GM21367 (cell line): ENCODE measurements around the gene SLF2.

Source experiments
- ATAC-seq: cut with Tn5 transposase; IDR thresholded peaks from one replicate; pipeline ENCODE4 v1.9.1; 2021; ENCODE audit not compliant: unreplicated experiment

The SLF2 gene

DNA sequence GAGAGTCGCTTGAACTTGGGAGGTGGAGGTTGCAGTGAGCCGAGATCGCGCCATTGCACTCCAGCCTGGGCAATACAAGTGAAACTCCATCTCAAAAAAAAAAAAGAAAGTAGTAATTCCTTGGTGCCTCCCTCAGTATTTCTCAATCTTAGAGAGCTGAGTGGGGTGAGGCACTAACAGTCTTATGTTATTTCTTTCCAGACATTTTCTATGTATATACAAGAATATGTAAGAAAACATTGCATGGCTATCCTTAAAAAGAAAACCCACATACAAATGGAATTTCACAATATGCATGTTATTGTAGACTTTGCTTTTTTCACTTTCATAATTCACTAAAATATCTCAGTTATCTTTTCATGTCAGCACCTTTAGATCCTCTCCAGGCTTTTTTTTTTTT lies 13.6 kb upstream of the SLF2 start:
- no peak for ATAC-seq

GRCh38 chr10:100901051-100901450 lies 11.7 kb upstream of the SLF2 start:
- ATAC-seq = no peak

- no peak for ATAC-seq
Measured at GRCh38 chr10:100902622-100903021, 10.1 kb upstream of the SLF2 start.

DNA sequence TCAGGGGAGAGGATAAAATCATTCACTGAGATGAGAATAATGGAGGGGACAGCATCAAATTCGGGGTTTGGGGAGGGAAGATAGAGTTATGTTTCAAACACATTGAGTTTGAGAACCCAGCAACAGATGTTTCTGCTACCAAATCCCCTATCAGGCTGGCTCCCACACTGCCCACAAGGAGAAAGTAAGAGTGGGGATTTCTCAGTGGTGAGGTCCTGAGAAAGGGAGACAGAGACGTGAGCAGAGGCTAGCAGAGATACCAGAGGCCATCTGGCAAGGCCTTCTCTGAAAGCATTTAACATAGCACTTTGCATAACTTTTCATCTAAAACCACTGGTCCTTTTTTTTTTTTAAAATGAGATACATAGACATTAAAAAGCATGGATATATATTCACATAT lies 7.8 kb upstream of the SLF2 start:
- ATAC-seq = no peak

DNA sequence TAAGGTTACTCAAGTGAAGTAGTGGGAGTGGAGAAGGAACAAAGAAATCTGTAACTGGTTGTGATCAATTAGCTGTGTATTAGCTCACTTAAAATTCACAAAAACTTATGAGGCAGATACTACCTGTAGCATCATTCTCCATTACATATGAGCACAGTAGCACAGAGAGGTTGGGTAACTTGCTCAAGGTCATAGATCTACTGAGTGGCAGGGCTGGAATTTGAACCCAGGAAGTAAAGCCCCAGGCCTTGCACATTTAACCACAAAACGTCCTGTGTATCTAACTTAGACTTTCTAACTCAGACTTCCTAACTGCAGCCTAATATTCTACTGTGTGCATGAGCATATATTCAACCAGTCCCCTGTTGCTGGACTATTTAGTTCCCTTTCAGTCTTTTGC lies 5.6 kb upstream of the SLF2 start:
- no peak for ATAC-seq

DNA sequence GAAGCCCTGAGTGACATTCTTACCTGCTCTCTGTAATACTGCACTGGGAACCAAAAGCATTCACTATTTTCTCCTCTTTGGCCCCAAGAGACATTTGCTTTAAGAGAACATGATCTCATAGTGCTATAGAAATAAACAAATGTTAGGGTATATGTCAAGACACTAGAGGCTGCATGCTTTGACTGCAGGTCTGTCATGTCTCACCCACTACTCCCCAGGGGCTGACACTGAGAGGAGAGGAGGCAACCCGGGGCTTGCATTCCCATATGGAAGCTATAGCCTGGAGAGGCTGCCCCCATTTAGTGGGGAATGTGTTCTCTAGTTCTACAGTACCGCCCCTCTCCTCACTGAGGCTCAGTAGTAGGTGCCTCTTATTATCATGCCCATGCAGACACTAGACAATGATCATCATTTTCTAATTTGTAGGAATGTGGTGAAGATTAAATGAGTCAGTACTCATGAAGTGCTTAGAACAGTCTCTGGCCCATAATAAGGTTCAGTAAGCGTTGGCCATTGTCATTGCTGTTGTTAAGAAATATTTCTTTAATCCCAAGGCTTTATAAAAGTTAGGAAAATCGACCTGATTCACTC lies 4.9 kb upstream of the SLF2 start:
- no peak for ATAC-seq

GRCh38 chr10:100908378-100908777 lies 4.4 kb upstream of the SLF2 start:
- no peak for ATAC-seq

GRCh38 chr10:100909501-100910263 lies 3.1 kb upstream of the SLF2 start:
- ATAC-seq = no peak

GRCh38 chr10:100911472-100911871 lies 1.3 kb upstream of the SLF2 start:
- no peak for ATAC-seq

GRCh38 chr10:100912013-100912604 lies 654 bp upstream of the SLF2 start:
- no peak for ATAC-seq

DNA sequence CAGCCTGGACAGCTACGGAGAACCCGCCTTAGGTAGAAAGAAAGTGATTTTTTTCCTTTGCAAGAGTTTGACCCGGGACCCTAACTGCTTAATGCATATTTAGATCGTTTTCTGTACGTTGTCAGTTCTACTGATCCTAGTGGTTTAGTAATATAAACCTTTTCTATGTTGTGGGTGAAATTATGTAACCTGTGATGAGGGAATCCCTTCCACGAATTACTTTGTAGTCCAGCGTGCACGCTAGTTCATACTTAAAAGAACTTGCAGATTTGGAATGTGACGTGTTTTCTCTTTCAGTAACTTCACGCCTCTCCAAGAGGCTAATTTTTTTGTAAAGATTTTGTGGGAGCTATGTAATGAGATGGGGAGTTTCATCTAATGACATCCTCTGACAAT lies 705 bp downstream of the SLF2 start:
- no peak for ATAC-seq

DNA sequence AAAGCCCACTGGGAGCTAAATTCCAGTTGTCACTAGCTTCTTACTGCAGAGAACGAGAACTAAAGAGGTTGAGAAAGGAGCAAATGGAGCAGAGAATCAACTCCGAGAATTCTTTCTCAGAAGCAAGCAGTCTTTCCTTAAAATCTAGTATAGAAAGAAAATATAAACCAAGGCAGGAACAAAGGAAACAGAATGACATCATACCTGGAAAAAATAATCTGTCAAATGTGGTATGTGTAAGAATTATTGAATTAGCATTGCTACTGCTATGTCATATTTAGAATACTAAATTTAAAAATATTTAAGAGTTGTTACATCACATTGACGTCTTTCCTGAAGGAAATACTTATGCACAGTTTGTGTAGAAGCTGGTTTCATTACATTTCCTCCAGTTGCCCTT lies 4.3 kb downstream of the SLF2 start:
- ATAC-seq = no peak

GRCh38 chr10:100923580-100923979 lies 10.8 kb downstream of the SLF2 start:
- no peak for ATAC-seq

GRCh38 chr10:100927266-100927665 lies 14.5 kb downstream of the SLF2 start:
- ATAC-seq = no peak

GRCh38 chr10:100928039-100928438 lies 15.3 kb downstream of the SLF2 start:
- no peak for ATAC-seq

DNA sequence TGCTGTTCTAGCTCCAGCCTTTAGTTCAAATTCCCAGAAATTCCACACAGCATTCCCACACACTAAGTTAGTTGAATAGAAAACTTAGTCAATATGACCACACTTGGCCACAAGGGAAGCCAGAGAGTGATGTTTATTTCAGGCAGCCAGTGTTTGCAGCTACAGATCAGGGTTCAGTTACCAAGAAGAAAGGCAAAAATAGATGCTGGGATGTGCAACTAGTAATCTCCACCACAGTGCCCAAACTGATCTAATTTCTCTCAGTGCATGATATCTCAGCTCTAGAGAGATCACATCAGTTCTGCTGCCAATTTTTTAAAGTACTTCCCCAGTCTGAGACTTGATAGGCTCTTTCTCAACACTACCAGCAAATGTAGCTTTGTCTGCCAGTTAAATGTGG lies 17.6 kb downstream of the SLF2 start:
- ATAC-seq = no peak

DNA sequence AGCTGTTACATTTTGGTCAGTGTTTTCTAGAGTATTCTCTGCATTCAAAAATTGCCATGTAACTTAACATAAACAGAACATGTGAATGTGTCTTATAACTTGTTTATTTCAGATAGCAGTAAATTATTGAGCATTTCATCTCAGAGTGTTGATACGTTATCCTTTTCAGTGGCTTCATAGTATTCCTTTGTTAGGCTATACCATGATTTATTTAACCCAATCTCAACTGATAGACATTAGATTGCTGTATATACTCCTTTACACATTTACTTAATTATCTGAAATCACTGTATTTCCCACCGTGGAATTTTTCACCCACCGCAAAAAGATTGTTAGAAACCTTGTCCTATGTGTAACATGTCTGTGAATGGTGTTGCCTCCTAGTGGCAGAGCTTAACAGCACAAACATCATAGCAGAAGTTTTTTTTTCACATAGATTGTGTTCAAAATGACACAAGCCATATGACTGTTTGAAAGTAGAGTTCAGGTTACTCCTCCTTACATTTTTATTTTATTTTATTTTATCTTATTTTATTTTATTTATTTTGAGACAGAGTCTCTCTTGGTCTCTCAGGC lies 21.4 kb downstream of the SLF2 start:
- no peak for ATAC-seq

- ATAC-seq = no peak
Measured at GRCh38 chr10:100939763-100940344, 27.1 kb downstream of the SLF2 start.

DNA sequence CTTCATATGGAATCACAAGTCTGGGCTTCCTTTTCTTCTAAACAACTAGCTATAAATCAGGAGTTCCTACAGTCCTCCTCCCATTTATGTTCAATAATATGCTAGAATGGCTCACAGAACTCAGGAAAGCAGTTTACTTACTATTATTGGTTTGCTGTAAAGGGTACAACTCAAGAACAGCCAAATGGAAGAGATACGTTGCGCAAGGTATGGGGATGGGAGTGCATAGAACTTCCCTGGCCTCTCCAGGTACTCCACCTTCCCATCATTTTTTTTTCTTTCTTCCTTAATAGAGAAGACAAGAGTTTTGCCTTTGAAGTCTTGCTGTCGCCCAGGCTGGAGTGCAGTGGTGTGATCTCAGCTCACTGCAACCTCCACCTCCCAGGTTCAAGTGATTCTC lies 29.5 kb downstream of the SLF2 start:
- no peak for ATAC-seq

GRCh38 chr10:100943508-100943907 lies 30.7 kb downstream of the SLF2 start:
- ATAC-seq = no peak

DNA sequence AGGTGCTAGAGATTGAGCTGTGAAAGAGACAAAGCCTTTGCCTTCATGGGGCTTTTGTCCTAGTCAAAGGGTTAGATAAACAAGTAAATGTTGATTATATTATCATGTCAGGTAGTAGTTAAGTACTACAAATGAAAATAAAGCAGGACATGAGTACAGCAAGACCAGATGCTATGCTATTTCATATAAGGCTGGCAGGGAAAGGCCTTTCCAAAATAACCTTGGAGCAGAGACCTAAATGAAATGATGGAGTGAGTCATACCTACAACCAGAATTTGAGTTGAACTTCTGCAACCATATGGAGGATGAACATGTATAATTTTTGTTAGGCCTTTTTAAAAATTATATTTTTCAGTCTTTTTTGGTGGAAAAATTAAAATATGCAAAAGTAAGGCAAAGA lies 33.0 kb downstream of the SLF2 start:
- no peak for ATAC-seq

DNA sequence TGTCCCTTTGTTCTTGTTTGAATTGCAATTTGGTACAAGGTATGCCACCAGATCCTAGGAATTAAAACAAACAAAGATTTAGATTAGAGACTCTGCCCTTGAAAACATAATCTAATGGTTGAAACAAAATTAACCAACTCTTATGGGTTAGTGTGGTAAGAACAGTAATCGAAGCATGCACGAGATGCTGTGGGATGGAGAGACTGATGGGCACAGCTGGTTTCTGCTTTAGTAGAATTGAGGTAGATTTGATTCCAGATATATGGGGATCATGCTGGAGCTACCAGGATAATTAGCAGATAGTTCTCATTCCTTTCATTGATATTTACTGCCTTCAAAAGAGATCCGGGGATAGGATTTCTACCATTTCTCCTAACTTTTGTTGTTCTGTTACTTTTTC lies 36.2 kb downstream of the SLF2 start:
- ATAC-seq = no peak
